M059J (cell line): Measurements from ENCODE around the gene ESRRA. TPM values are rescaled to one million over a fixed set of nuclear protein-coding genes. Genes with fewer than 3 reads are reported as not detected.

ENCODE experiments used
- DNase-seq: peaks from one replicate; pipeline ENCODE4 v3.0.0-alpha.2; 2012; ENCODE audit warnings: low read depth
- total RNA-seq: library from RNA; depleted of rRNA; stranded (reverse); fragments of >200 nt; shearing (Covaris generic); gene quantifications from 2 replicates; pipeline ENCODE4 v1.2.3, GENCODE V29; 2014; rRNA removed

ESRRA gene
- total RNA-seq = 15.5 and 35.2 TPM in 2 replicates

GRCh38 chr11:64305075-64305690 lies at the start of gene ESRRA:
ESRRA (plus strand) TSS chr11:64305524; CDS start chr11:64307180, 1,656 bp downstream.
- peak; percentile 97 for DNase-seq

- no peak for DNase-seq
These were observed 49.0 kb upstream of the ESRRA start for GRCh38 chr11:64256300-64256699.

GRCh38 chr11:64258356-64258755 lies 47.0 kb upstream of the ESRRA start:
- no peak for DNase-seq

GRCh38 chr11:64258946-64259532 lies 46.3 kb upstream of the ESRRA start:
- no peak for DNase-seq

GRCh38 chr11:64259533-64260067 lies 45.7 kb upstream of the ESRRA start:
- DNase-seq = no peak

- DNase-seq = no peak
These were observed 45.1 kb upstream of the ESRRA start for GRCh38 chr11:64260147-64260708.

GRCh38 chr11:64261556-64262080 lies 43.7 kb upstream of the ESRRA start:
- DNase-seq = no peak

GRCh38 chr11:64262271-64263002 lies 42.9 kb upstream of the ESRRA start:
- DNase-seq = no peak

GRCh38 chr11:64263021-64263946 lies 42.0 kb upstream of the ESRRA start:
- peak; percentile 87 for DNase-seq

- DNase-seq = no peak
These were observed 41.4 kb upstream of the ESRRA start for GRCh38 chr11:64263947-64264317.

- no peak for DNase-seq
These were observed 40.9 kb upstream of the ESRRA start for GRCh38 chr11:64264371-64264852.

GRCh38 chr11:64265176-64266160 lies 39.9 kb upstream of the ESRRA start:
- no peak for DNase-seq

- DNase-seq = peak; percentile 69
These were observed 39.0 kb upstream of the ESRRA start for GRCh38 chr11:64266339-64266738.

- DNase-seq = no peak
These were observed 37.9 kb upstream of the ESRRA start for GRCh38 chr11:64267207-64267945.

GRCh38 chr11:64268025-64268892 lies 37.1 kb upstream of the ESRRA start:
- DNase-seq = peak; percentile 90

- DNase-seq = no peak
These were observed 36.3 kb upstream of the ESRRA start for GRCh38 chr11:64268893-64269539.

GRCh38 chr11:64269540-64270220 lies 35.6 kb upstream of the ESRRA start:
- peak; percentile 100 for DNase-seq
